EL (cell line): Measurements from ENCODE around the gene PIERCE2.
"Not testable (repeated sequence)": the region's sequence is repeated elsewhere in the genome, so short reads cannot be mapped to it uniquely, and the experiment has no call there.

Experiments used
- DNase-seq: peaks from one replicate; pipeline ENCODE4 v3.0.0-alpha.2; 2016

The PIERCE2 gene

GRCh38 chr15:55408012-55408928 lies at the start of gene PIERCE2, which contains the start of gene CCPG1:
Gene PIERCE2, plus strand, starts transcription at chr15:55408495. Its CDS starts 274 bp downstream, at chr15:55408769.
Gene CCPG1, minus strand, starts transcription at chr15:55408359. Its CDS starts 18,935 bp downstream, at chr15:55389424.
- DNase-seq: peak; percentile 93

- no peak for DNase-seq
These were observed 48.0 kb upstream of the PIERCE2 start for GRCh38 chr15:55360256-55360655.

- no peak for DNase-seq
These were observed 47.2 kb upstream of the PIERCE2 start for GRCh38 chr15:55361048-55361447.

GRCh38 chr15:55362641-55363040 lies 45.7 kb upstream of the PIERCE2 start:
- no peak for DNase-seq

GRCh38 chr15:55366981-55367380 lies 41.3 kb upstream of the PIERCE2 start:
- no peak for DNase-seq

- no peak for DNase-seq
These were observed 35.4 kb upstream of the PIERCE2 start for GRCh38 chr15:55372701-55373440.

GRCh38 chr15:55379095-55379494 lies 29.2 kb upstream of the PIERCE2 start:
- DNase-seq: no peak

GRCh38 chr15:55381595-55381994 lies 26.7 kb upstream of the PIERCE2 start:
- DNase-seq: no peak

- DNase-seq: no peak
These were observed 24.6 kb upstream of the PIERCE2 start for GRCh38 chr15:55383687-55384086.

GRCh38 chr15:55387027-55387426 lies 21.3 kb upstream of the PIERCE2 start:
- DNase-seq: no peak

- peak; percentile 53 for DNase-seq
These were observed 19.1 kb upstream of the PIERCE2 start for GRCh38 chr15:55389264-55389607.

- no peak for DNase-seq
These were observed 13.6 kb upstream of the PIERCE2 start for GRCh38 chr15:55394694-55395093.

GRCh38 chr15:55398243-55398642 lies 10.1 kb upstream of the PIERCE2 start:
- DNase-seq: no peak

- not testable (repeated sequence) for DNase-seq
These were observed 8.2 kb upstream of the PIERCE2 start for GRCh38 chr15:55400050-55400449.

- DNase-seq: no peak
These were observed 6.5 kb upstream of the PIERCE2 start for GRCh38 chr15:55401786-55402246.

GRCh38 chr15:55402707-55403106 lies 5.6 kb upstream of the PIERCE2 start:
- DNase-seq: no peak

- peak; percentile 6 for DNase-seq
These were observed 4.8 kb upstream of the PIERCE2 start for GRCh38 chr15:55403531-55403930.

- DNase-seq: peak; percentile 47
These were observed 740 bp upstream of the PIERCE2 start for GRCh38 chr15:55407498-55408011.

- not testable (repeated sequence) for DNase-seq
These were observed 681 bp downstream of the PIERCE2 start for GRCh38 chr15:55408976-55409375.

- DNase-seq: not testable (repeated sequence)
These were observed 9.4 kb downstream of the PIERCE2 start for GRCh38 chr15:55417678-55418077.

GRCh38 chr15:55420171-55420866 lies 12.0 kb downstream of the PIERCE2 start:
- no peak for DNase-seq

GRCh38 chr15:55422089-55422488 lies 13.8 kb downstream of the PIERCE2 start:
- no peak for DNase-seq
